Measurements from ENCODE around the gene OPCML.

GRCh38 chr11:133164986-133165385, 367.3 kb downstream of the OPCML start:
- TF ChIP-seq CTCF (optimal IDR thresholded peaks at IDR 0.05 in 1 of 3, IDR thresholded peaks at IDR 0.05 in 1 of 3, conservative IDR thresholded peaks at IDR 0.05 in 1 of 3; ENCODE audit: extremely low read depth in 1 of 3, insufficient read depth in 2 of 3, low read length in 3 of 3), result no peak
- TF ChIP-seq EZH2 (IDR thresholded peaks at IDR 0.05; ENCODE audit: low read length), result no peak

Measured in keratinocyte (primary cell).